ENCODE measurements around the gene PSMD3. TPM values are rescaled to one million over a fixed set of nuclear protein-coding genes. Genes with fewer than 3 reads are reported as not detected.

The PSMD3 gene
- total and polyA plus RNA-seq, 2 of the 4 experiments (the other 2 are of a cell fraction): 123 to 155 TPM

DNA sequence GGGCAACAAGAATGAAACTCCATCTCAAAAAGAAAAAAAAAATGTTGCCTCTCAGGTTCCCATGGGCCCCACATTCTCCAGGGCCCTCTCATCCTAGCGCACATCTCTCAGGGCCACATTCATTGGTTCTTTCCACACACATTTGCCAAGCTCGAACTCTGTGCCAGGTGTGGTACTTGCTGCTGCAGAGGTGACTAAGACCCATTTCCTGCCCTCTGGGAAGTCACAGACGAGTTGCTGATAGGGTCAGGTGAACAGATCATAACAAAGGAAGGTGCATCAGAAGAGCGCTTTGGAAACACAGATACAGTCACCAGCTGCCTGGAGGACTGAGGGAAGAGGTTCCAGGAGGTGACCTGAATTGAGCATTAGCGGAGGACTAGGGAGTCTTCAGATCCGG, 16.8 kb upstream of the PSMD3 start:
- no peak overlapping the region for H3K56ac ChIP-seq (ENCODE audit: extremely low read depth, insufficient read depth, low read length)
- no peak overlapping the region for H4K5ac ChIP-seq (ENCODE audit: low read depth, low read length)
- H4K8ac ChIP-seq (ENCODE audit: low read depth in 2 of 2, low read length in 2 of 2): no peak overlapping the region
- TF ChIP-seq BHLHE40 (IDR thresholded peaks at IDR 0.05; ENCODE audit: low read depth, low read length): no peak
- TF ChIP-seq MAZ (IDR thresholded peaks at IDR 0.05; ENCODE audit: borderline replicate concordance, low read depth, low read length): no peak
- no peak for TF ChIP-seq MXI1 (IDR thresholded peaks at IDR 0.05; ENCODE audit: borderline replicate concordance, low read depth, low read length)
- TF ChIP-seq USF2 (IDR thresholded peaks at IDR 0.05; ENCODE audit: low read depth, low read length): no peak
- no peak for TF ChIP-seq SMC3 (IDR thresholded peaks at IDR 0.05; ENCODE audit: low read depth, low read length)
- TF ChIP-seq RCOR1 (IDR thresholded peaks at IDR 0.05; ENCODE audit: insufficient replicate concordance, low read length): no peak
- TF ChIP-seq CEBPB (IDR thresholded peaks at IDR 0.05; ENCODE audit: low read depth, low read length): no peak
- TF ChIP-seq NFE2L2 (IDR thresholded peaks at IDR 0.05; ENCODE audit: low read depth, low read length): no peak
- no peak for TF ChIP-seq FOS (IDR thresholded peaks at IDR 0.05; ENCODE audit: low read depth, low read length)
- no peak for TF ChIP-seq CHD1 (IDR thresholded peaks at IDR 0.05; ENCODE audit: low read depth, low read length)
- no peak for TF ChIP-seq CTCF (conservative IDR thresholded peaks at IDR 0.05; ENCODE audit: low read depth, low read length)
- TF ChIP-seq RFX5 (IDR thresholded peaks at IDR 0.05; ENCODE audit: low read depth, low read length): no peak
- no peak for TF ChIP-seq MAFK (IDR thresholded peaks at IDR 0.05; ENCODE audit: low read depth, low read length)
- no peak for TF ChIP-seq RAD21 (IDR thresholded peaks at IDR 0.05; ENCODE audit: low read length)
- no peak for TF ChIP-seq POLR2A (IDR thresholded peaks at IDR 0.05; ENCODE audit: low read depth, low read length)
- TF ChIP-seq, protein P1, sequence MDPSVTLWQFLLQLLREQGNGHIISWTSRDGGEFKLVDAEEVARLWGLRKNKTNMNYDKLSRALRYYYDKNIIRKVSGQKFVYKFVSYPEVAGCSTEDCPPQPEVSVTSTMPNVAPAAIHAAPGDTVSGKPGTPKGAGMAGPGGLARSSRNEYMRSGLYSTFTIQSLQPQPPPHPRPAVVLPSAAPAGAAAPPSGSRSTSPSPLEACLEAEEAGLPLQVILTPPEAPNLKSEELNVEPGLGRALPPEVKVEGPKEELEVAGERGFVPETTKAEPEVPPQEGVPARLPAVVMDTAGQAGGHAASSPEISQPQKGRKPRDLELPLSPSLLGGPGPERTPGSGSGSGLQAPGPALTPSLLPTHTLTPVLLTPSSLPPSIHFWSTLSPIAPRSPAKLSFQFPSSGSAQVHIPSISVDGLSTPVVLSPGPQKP (IDR thresholded peaks at IDR 0.05; ENCODE audit: borderline replicate concordance, low read depth, low read length): no peak
- ChIA-PET CTCF (interaction anchor here (0.7 kb wide), 1 partner anchor 17 kb away, joined by 3 read pairs; the partner anchor contains the start of gene PSMD3), POLR2A (ENCODE audit: unreplicated experiment) (no interaction called here)
- BruUV-seq (replicated peaks): no TSS peak
- H3K18ac ChIP-seq (ENCODE audit: low read depth, low read length): no peak overlapping the region
- no peak overlapping the region for H3K4me2 ChIP-seq (ENCODE audit: low read depth, low read length)
- no peak overlapping the region for H2BK20ac ChIP-seq (ENCODE audit: low read depth, low read length)
- H4K20me1 ChIP-seq (ENCODE audit: insufficient read depth, low read length): no peaks in the 10 kb centered on the region
- H2AFZ ChIP-seq (replicated peaks; ENCODE audit: low read length, poor library complexity): no peak overlapping the region
- intact Hi-C loops (cut with micrococcal nuclease) (no loop called here), dilution Hi-C loops (cut with HindIII; ENCODE audit: low sequenced_read_pairs, unreplicated experiment) (no loop called here), in situ Hi-C loops (cut with MboI; ENCODE audit: low sequenced_read_pairs) (no loop called here)
- no peaks in the 10 kb centered on the region for H3K36me3 ChIP-seq (ENCODE audit: control insufficient read depth, insufficient read depth, low read length)
- 50% methylated on average over 3 of the region's 6 CpGs; no CpG with 5 or more reads in 1 of the 2 experiments for WGBS, 2 experiments (ENCODE audit: extremely low coverage in 2 of 2, insufficient read length in 1 of 2)
- H3K4ac ChIP-seq (ENCODE audit: low read depth, low read length): no peak overlapping the region
- no peak overlapping the region for H3K9ac ChIP-seq (ENCODE audit: low read depth, low read length)
- no peaks in the 10 kb centered on the region for H3K4me1 ChIP-seq (ENCODE audit: control insufficient read depth, insufficient read depth, low read length)
- no peak overlapping the region for H3K27ac ChIP-seq (ENCODE audit: insufficient read depth, low read length)
- H2BK5ac ChIP-seq (ENCODE audit: low read depth, low read length, poor library complexity, severe bottlenecking): no peak overlapping the region
- no peaks in the 10 kb centered on the region for H3K79me1 ChIP-seq (ENCODE audit: low read depth in 1 of 2, low read length in 2 of 2)
- H3K14ac ChIP-seq (replicated peaks; ENCODE audit: low read depth, low read length): no peak overlapping the region
- no peak overlapping the region for H2BK15ac ChIP-seq (ENCODE audit: low read depth, low read length)
- DNase-seq (no peak), ATAC-seq (ENCODE audit: low read depth) (no peak)
- no peaks in the 10 kb centered on the region for H3K9me1 ChIP-seq (ENCODE audit: insufficient read depth, low read length)
- no peak overlapping the region for H2BK120ac ChIP-seq (ENCODE audit: low read depth, low read length)
- no peak overlapping the region for H4K91ac ChIP-seq (ENCODE audit: insufficient read depth, low read depth, low read length)
- H3K27me3 ChIP-seq (ENCODE audit: control insufficient read depth, insufficient read depth, low read length): peaks cover 35% of the 10 kb centered on the region
- H3K4me3 ChIP-seq (ENCODE audit: insufficient read depth, low read depth, low read length): no peak overlapping the region
- H3K9me3 ChIP-seq (ENCODE audit: control insufficient read depth, insufficient read depth, low read length): no peaks in the 10 kb centered on the region
- no peak overlapping the region for H2AK5ac ChIP-seq (ENCODE audit: low read depth, low read length)
- H2AK9ac ChIP-seq (replicated peaks; ENCODE audit: low read depth, low read length, poor library complexity): no peak overlapping the region
- H3K23ac ChIP-seq (ENCODE audit: low read depth, low read length): no peak overlapping the region
